ENCODE measurements around the gene NARS2.

- TF ChIP-seq CTCF (IDR thresholded peaks at IDR 0.05; ENCODE audit: low read depth, low read length) (no peak), MAX (IDR thresholded peaks at IDR 0.05; ENCODE audit: low read depth, low read length) (no peak)
Measured at GRCh38 chr11:78427615-78428265, 146.9 kb downstream of the NARS2 start.

All from NB4 (cell line).